Bladder microvascular endothelial cell (primary cell): Measurements from ENCODE around the gene C1orf159. TPM values are rescaled to one million over a fixed set of nuclear protein-coding genes. Genes with fewer than 3 reads are reported as not detected.

Experiments used
- total RNA-seq: library from RNA; depleted of rRNA; stranded (reverse); fragments of >200 nt; gene quantifications from 2 replicates; pipeline ENCODE4 v1.2.3, GENCODE V29; 2014

The C1orf159 gene
- total RNA-seq, result 6.2 and 9.3 TPM in 2 replicates

GRCh38 chr1:1115786-1116700 is at the start of gene C1orf159:
Gene C1orf159 (minus strand): TSS chr1:1116089. CDS start chr1:1091543, 24,546 bp downstream.

GRCh38 chr1:1073743-1074587 is 41.9 kb downstream of the C1orf159 start, which contains the start of gene RNF223:
Gene RNF223 (minus strand): TSS chr1:1074306. CDS start chr1:1072566, 1,740 bp downstream.

Other genes with a start within 250 kb of the C1orf159 start
- not detected in 2 replicates for gene SAMD11, start 192.2 kb downstream of the C1orf159 start, total RNA-seq
- 65.4 and 87.5 TPM in 2 replicates for gene NOC2L, start 156.8 kb downstream of the C1orf159 start, total RNA-seq
- 3.7 and 8.5 TPM in 2 replicates for gene KLHL17, start 155.5 kb downstream of the C1orf159 start, total RNA-seq
- gene PLEKHN1, start 149.6 kb downstream of the C1orf159 start, total RNA-seq, result 0.16 and 0.31 TPM in 2 replicates
- not detected in 2 replicates for gene PERM1, start 134.0 kb downstream of the C1orf159 start, total RNA-seq
- 19.6 and 32.3 TPM in 2 replicates for gene HES4, start 116.0 kb downstream of the C1orf159 start, total RNA-seq
- 87.4 and 256 TPM in 2 replicates for gene ISG15, start 102.6 kb downstream of the C1orf159 start, total RNA-seq
- gene AGRN, start 96.0 kb downstream of the C1orf159 start, total RNA-seq, result 97.1 and 238 TPM in 2 replicates
- not detected in 2 replicates for gene RNF223, start 41.8 kb downstream of the C1orf159 start, total RNA-seq
- gene TTLL10, start 57.8 kb upstream of the C1orf159 start, total RNA-seq, result not detected in 2 replicates
- 1.0 TPM in 1 of 2 replicates, not detected in the other for gene TNFRSF18, start 90.5 kb upstream of the C1orf159 start, total RNA-seq
- 2.1 and 7.7 TPM in 2 replicates for gene TNFRSF4, start 98.1 kb upstream of the C1orf159 start, total RNA-seq
- 89.2 and 155 TPM in 2 replicates for gene SDF4, start 115.9 kb upstream of the C1orf159 start, total RNA-seq
- 16.5 and 25.5 TPM in 2 replicates for gene B3GALT6, start 116.1 kb upstream of the C1orf159 start, total RNA-seq
- 0.32 and 0.57 TPM in 2 replicates for gene C1QTNF12, start 130.6 kb upstream of the C1orf159 start, total RNA-seq
- gene UBE2J2, start 157.8 kb upstream of the C1orf159 start, total RNA-seq, result 35.9 and 53.0 TPM in 2 replicates
- under 0.01 and 0.63 TPM in 2 replicates for gene SCNN1D, start 164.3 kb upstream of the C1orf159 start, total RNA-seq
- gene ACAP3, start 191.8 kb upstream of the C1orf159 start, total RNA-seq, result 15.5 and 45.4 TPM in 2 replicates
- 9.1 and 10.5 TPM in 2 replicates for gene PUSL1, start 192.5 kb upstream of the C1orf159 start, total RNA-seq
- 54.6 and 91.5 TPM in 2 replicates for gene INTS11, start 208.6 kb upstream of the C1orf159 start, total RNA-seq
- gene CPTP, start 208.7 kb upstream of the C1orf159 start, total RNA-seq, result 15.1 and 16.4 TPM in 2 replicates
- gene TAS1R3, start 215.2 kb upstream of the C1orf159 start, total RNA-seq, result 0.31 and 0.32 TPM in 2 replicates
- gene DVL1, start 233.3 kb upstream of the C1orf159 start, total RNA-seq, result 36.1 and 52.0 TPM in 2 replicates
- 0.38 and 0.97 TPM in 2 replicates for gene MXRA8, start 242.5 kb upstream of the C1orf159 start, total RNA-seq